Measurements from ENCODE around the gene TMEM123.

TMEM123 gene

GRCh38 chr11:102421261-102421660 is 31.3 kb downstream of the TMEM123 start:
- DNase-seq, result no peak

GRCh38 chr11:102420547-102420946 is 32.0 kb downstream of the TMEM123 start:
- DNase-seq, result no peak

GRCh38 chr11:102419181-102419580 is 33.4 kb downstream of the TMEM123 start:
- DNase-seq, result no peak

- DNase-seq, result no peak
Observed at GRCh38 chr11:102416976-102417375, 35.6 kb downstream of the TMEM123 start.

- DNase-seq, result no peak
Observed at GRCh38 chr11:102415304-102415916, 37.2 kb downstream of the TMEM123 start.

GRCh38 chr11:102414559-102414958 is 38.0 kb downstream of the TMEM123 start:
- no peak for DNase-seq

- DNase-seq, result no peak
Observed at GRCh38 chr11:102413497-102413896, 39.1 kb downstream of the TMEM123 start.

GRCh38 chr11:102411142-102411541 is 41.4 kb downstream of the TMEM123 start:
- DNase-seq, result no peak

- no peak for DNase-seq
Observed at GRCh38 chr11:102410382-102410784, 42.2 kb downstream of the TMEM123 start.

GRCh38 chr11:102408339-102408738 is 44.2 kb downstream of the TMEM123 start:
- DNase-seq, result no peak

GRCh38 chr11:102407901-102408300 is 44.7 kb downstream of the TMEM123 start:
- DNase-seq, result no peak

- no peak for DNase-seq
Observed at GRCh38 chr11:102406099-102406498, 46.5 kb downstream of the TMEM123 start.

GRCh38 chr11:102405501-102405900 is 47.1 kb downstream of the TMEM123 start:
- DNase-seq, result no peak

GRCh38 chr11:102402548-102402947 is 50.0 kb downstream of the TMEM123 start:
- no peak for DNase-seq

GRCh38 chr11:102401905-102402304 is 50.7 kb downstream of the TMEM123 start:
- DNase-seq, result no peak

- no peak for DNase-seq
Observed at GRCh38 chr11:102400603-102401002, 52.0 kb downstream of the TMEM123 start.

- DNase-seq, result no peak
Observed at GRCh38 chr11:102399189-102399588, 53.4 kb downstream of the TMEM123 start.

GRCh38 chr11:102398297-102398696 is 54.3 kb downstream of the TMEM123 start:
- no peak for DNase-seq

GRCh38 chr11:102396708-102397563 is 55.6 kb downstream of the TMEM123 start:
- no peak for DNase-seq

- no peak for DNase-seq
Observed at GRCh38 chr11:102395720-102396393, 56.7 kb downstream of the TMEM123 start.

- DNase-seq, result no peak
Observed at GRCh38 chr11:102393272-102393730, 59.3 kb downstream of the TMEM123 start.

- DNase-seq, result no peak
Observed at GRCh38 chr11:102391549-102392237, 60.9 kb downstream of the TMEM123 start.
